ENCODE results near the gene VPS9D1. TPM values are rescaled to one million over a fixed set of nuclear protein-coding genes. Genes with fewer than 3 reads are reported as not detected.

VPS9D1 gene
- total and polyA plus RNA-seq, 2 of the 4 experiments (the other 2 are of a cell fraction) = 1.8 to 20.3 TPM

GRCh38 chr16:89733322-89733721 is 12.6 kb upstream of the VPS9D1 start:
- H2AFZ ChIP-seq (replicated peaks; ENCODE audit: low read length, poor library complexity) = no peak overlapping the region
- peaks cover 74% of the 10 kb centered on the region for H3K36me3 ChIP-seq (ENCODE audit: control insufficient read depth, insufficient read depth, low read length)
- H3K4me3 ChIP-seq (ENCODE audit: insufficient read depth, low read depth, low read length) = no peak overlapping the region
- no peak overlapping the region for H2BK120ac ChIP-seq (ENCODE audit: low read depth, low read length)
- no peak overlapping the region for H2AK5ac ChIP-seq (ENCODE audit: low read depth, low read length)
- H3K23ac ChIP-seq (ENCODE audit: low read depth, low read length) = no peak overlapping the region
- H3K9me1 ChIP-seq (ENCODE audit: insufficient read depth, low read length) = no peaks in the 10 kb centered on the region
- H3K4me1 ChIP-seq (ENCODE audit: control insufficient read depth, insufficient read depth, low read length) = no peaks in the 10 kb centered on the region
- BruUV-seq (replicated peaks) = no TSS peak
- dilution Hi-C loops (cut with HindIII; ENCODE audit: low sequenced_read_pairs, unreplicated experiment) (no loop called here), intact Hi-C loops (cut with micrococcal nuclease) (no loop called here), in situ Hi-C loops (cut with MboI; ENCODE audit: low sequenced_read_pairs) (no loop called here)
- CTCF ChIA-PET = no interaction called here
- H3K4ac ChIP-seq (ENCODE audit: low read depth, low read length) = no peak overlapping the region
- H2AK9ac ChIP-seq (replicated peaks; ENCODE audit: low read depth, low read length, poor library complexity) = no peak overlapping the region
- H3K18ac ChIP-seq (ENCODE audit: low read depth, low read length) = no peak overlapping the region
- WGBS, 2 experiments (ENCODE audit: extremely low coverage in 2 of 2, insufficient read length in 1 of 2) = 95% methylated on average over 10 of the region's 17 CpGs; no CpG with 5 or more reads in 1 of the 2 experiments
- no peak overlapping the region for H3K9ac ChIP-seq (ENCODE audit: low read depth, low read length)
- no peak overlapping the region for H3K56ac ChIP-seq (ENCODE audit: extremely low read depth, insufficient read depth, low read length)
- H4K5ac ChIP-seq (ENCODE audit: low read depth, low read length) = no peak overlapping the region
- DNase-seq (no peak), ATAC-seq (ENCODE audit: low read depth) (no peak)
- no peak overlapping the region for H3K27ac ChIP-seq (ENCODE audit: insufficient read depth, low read length)
- H2BK20ac ChIP-seq (ENCODE audit: low read depth, low read length) = no peak overlapping the region
- H3K79me1 ChIP-seq (ENCODE audit: low read depth in 1 of 2, low read length in 2 of 2) = peaks cover 10 to 30% of the 10 kb centered on the region in 2 experiments
- TF ChIP-seq BHLHE40 (IDR thresholded peaks at IDR 0.05; ENCODE audit: low read depth, low read length) = no peak
- no peak for TF ChIP-seq CEBPB (IDR thresholded peaks at IDR 0.05; ENCODE audit: low read depth, low read length)
- TF ChIP-seq SMC3 (IDR thresholded peaks at IDR 0.05; ENCODE audit: low read depth, low read length) = no peak
- no peak for TF ChIP-seq FOS (IDR thresholded peaks at IDR 0.05; ENCODE audit: low read depth, low read length)
- TF ChIP-seq, protein P1, sequence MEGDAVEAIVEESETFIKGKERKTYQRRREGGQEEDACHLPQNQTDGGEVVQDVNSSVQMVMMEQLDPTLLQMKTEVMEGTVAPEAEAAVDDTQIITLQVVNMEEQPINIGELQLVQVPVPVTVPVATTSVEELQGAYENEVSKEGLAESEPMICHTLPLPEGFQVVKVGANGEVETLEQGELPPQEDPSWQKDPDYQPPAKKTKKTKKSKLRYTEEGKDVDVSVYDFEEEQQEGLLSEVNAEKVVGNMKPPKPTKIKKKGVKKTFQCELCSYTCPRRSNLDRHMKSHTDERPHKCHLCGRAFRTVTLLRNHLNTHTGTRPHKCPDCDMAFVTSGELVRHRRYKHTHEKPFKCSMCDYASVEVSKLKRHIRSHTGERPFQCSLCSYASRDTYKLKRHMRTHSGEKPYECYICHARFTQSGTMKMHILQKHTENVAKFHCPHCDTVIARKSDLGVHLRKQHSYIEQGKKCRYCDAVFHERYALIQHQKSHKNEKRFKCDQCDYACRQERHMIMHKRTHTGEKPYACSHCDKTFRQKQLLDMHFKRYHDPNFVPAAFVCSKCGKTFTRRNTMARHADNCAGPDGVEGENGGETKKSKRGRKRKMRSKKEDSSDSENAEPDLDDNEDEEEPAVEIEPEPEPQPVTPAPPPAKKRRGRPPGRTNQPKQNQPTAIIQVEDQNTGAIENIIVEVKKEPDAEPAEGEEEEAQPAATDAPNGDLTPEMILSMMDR (conservative IDR thresholded peaks at IDR 0.05; ENCODE audit: low read depth, low read length) = no peak
- H2BK15ac ChIP-seq (ENCODE audit: low read depth, low read length) = no peak overlapping the region
- H4K20me1 ChIP-seq (ENCODE audit: insufficient read depth, low read length) = no peaks in the 10 kb centered on the region; the same call in none of the 2 replicates
- H3K14ac ChIP-seq (replicated peaks; ENCODE audit: low read depth, low read length) = no peak overlapping the region
- H3K9me3 ChIP-seq (ENCODE audit: control insufficient read depth, insufficient read depth, low read length) = no peaks in the 10 kb centered on the region
- POLR2A ChIA-PET (ENCODE audit: unreplicated experiment) = no interaction called here
- no peaks in the 10 kb centered on the region for H3K27me3 ChIP-seq (ENCODE audit: control insufficient read depth, insufficient read depth, low read length)
- no peak overlapping the region for H2BK5ac ChIP-seq (ENCODE audit: low read depth, low read length, poor library complexity, severe bottlenecking)
- H4K91ac ChIP-seq (ENCODE audit: insufficient read depth, low read depth, low read length) = no peak overlapping the region
- H3K4me2 ChIP-seq (ENCODE audit: low read depth, low read length) = no peak overlapping the region
- H4K8ac ChIP-seq (ENCODE audit: low read depth in 2 of 2, low read length in 2 of 2) = no peak overlapping the region

Data from IMR-90 (cell line).